Measurements from ENCODE around the gene ZNF195. TPM values are rescaled to one million over a fixed set of nuclear protein-coding genes. Genes with fewer than 3 reads are reported as not detected.
"Not testable (repeated sequence)": the region's sequence is repeated elsewhere in the genome, so short reads cannot be mapped to it uniquely, and the experiment has no call there.

Gene ZNF195
- total RNA-seq, 1 experiment from 2014 or later: 13.4 TPM

GRCh38 chr11:3339340-3339624 is 39.7 kb downstream of the ZNF195 start:
- DNase-seq: no peak
- Histone ChIP-seq H3F3A (ENCODE audit: insufficient read depth, low read depth) (no peaks in the 10 kb centered on the region), H3K4me1 (replicated peaks; ENCODE audit: insufficient read depth) (no peaks in the 10 kb centered on the region), H3K27ac (no peak overlapping the region), H2AFZ (no peak overlapping the region), H3K4me3 (no peak overlapping the region), H3K9me2 (ENCODE audit: insufficient read depth) (no peaks in the 10 kb centered on the region), H4K20me1 (ENCODE audit: insufficient read depth) (no peaks in the 10 kb centered on the region), H3K27me3 (ENCODE audit: insufficient read depth, low read depth) (peaks cover under 1% of the 10 kb centered on the region; the same call in 1 of the 2 replicates), H3K4me2 (no peak overlapping the region), H3K79me2 (ENCODE audit: low read depth) (no peaks in the 10 kb centered on the region), H3K36me3 (ENCODE audit: low read depth) (no peaks in the 10 kb centered on the region), H3K9me3 (ENCODE audit: insufficient read depth, low read depth) (no peaks in the 10 kb centered on the region)
- no peak for TF ChIP-seq CTCF (conservative IDR thresholded peaks at IDR 0.05)
- TF ChIP-seq EZH2 (IDR thresholded peaks at IDR 0.05; ENCODE audit: low read depth): no peak
- intact Hi-C loops (cut with micrococcal nuclease; ENCODE audit: unreplicated experiment): no loop called here
- POLR2A ChIA-PET (ENCODE audit: unreplicated experiment): no interaction called here
- BruUV-seq (replicated peaks): no TSS peak
- CTCF ChIA-PET: no interaction called here

GRCh38 chr11:3338569-3339339 is 40.2 kb downstream of the ZNF195 start:
- no peaks in the 10 kb centered on the region for H3K36me3 ChIP-seq (ENCODE audit: low read depth)
- H3K79me2 ChIP-seq (ENCODE audit: low read depth): no peaks in the 10 kb centered on the region
- H3K9me2 ChIP-seq (ENCODE audit: insufficient read depth): no peaks in the 10 kb centered on the region
- POLR2A ChIA-PET (ENCODE audit: unreplicated experiment): no interaction called here
- DNase-seq: no peak
- no TSS peak for BruUV-seq (replicated peaks)
- no peaks in the 10 kb centered on the region for H3F3A ChIP-seq (ENCODE audit: insufficient read depth, low read depth)
- intact Hi-C loops (cut with micrococcal nuclease; ENCODE audit: unreplicated experiment): no loop called here
- CTCF ChIA-PET: no interaction called here
- H2AFZ ChIP-seq: no peak overlapping the region
- H3K27me3 ChIP-seq (ENCODE audit: insufficient read depth, low read depth): no peaks in the 10 kb centered on the region
- no peak overlapping the region for H3K4me3 ChIP-seq
- TF ChIP-seq EZH2 (IDR thresholded peaks at IDR 0.05; ENCODE audit: low read depth): no peak
- no peak for TF ChIP-seq CTCF (conservative IDR thresholded peaks at IDR 0.05)
- H4K20me1 ChIP-seq (ENCODE audit: insufficient read depth): no peaks in the 10 kb centered on the region
- no peak overlapping the region for H3K4me2 ChIP-seq
- no peak overlapping the region for H3K27ac ChIP-seq
- H3K9me3 ChIP-seq (ENCODE audit: insufficient read depth, low read depth): no peaks in the 10 kb centered on the region
- no peaks in the 10 kb centered on the region for H3K4me1 ChIP-seq (replicated peaks; ENCODE audit: insufficient read depth)

- CTCF ChIA-PET; H3K27me3 ChIP-seq (ENCODE audit: insufficient read depth, low read depth): not testable (repeated sequence)
These were observed 42.5 kb downstream of the ZNF195 start for GRCh38 chr11:3336420-3336819.

GRCh38 chr11:3333157-3333556 is 45.8 kb downstream of the ZNF195 start:
- H3K4me1 ChIP-seq (replicated peaks; ENCODE audit: insufficient read depth); H4K20me1 ChIP-seq (ENCODE audit: insufficient read depth); H3K4me2 ChIP-seq; H3F3A ChIP-seq (ENCODE audit: insufficient read depth, low read depth); H3K27me3 ChIP-seq (ENCODE audit: insufficient read depth, low read depth); H3K9me2 ChIP-seq (ENCODE audit: insufficient read depth); H3K4me3 ChIP-seq; CTCF ChIA-PET; BruUV-seq (replicated peaks); H3K27ac ChIP-seq; DNase-seq; H3K36me3 ChIP-seq (ENCODE audit: low read depth); H3K79me2 ChIP-seq (ENCODE audit: low read depth); POLR2A ChIA-PET (ENCODE audit: unreplicated experiment); H3K9me3 ChIP-seq (ENCODE audit: insufficient read depth, low read depth); H2AFZ ChIP-seq; intact Hi-C loops (cut with micrococcal nuclease; ENCODE audit: unreplicated experiment): not testable (repeated sequence)

More at GRCh38 chr11:3336420-3336819, 42.5 kb downstream of the ZNF195 start:
- H3K9me2 ChIP-seq (ENCODE audit: insufficient read depth); DNase-seq; H3K9me3 ChIP-seq (ENCODE audit: insufficient read depth, low read depth); H3K4me1 ChIP-seq (replicated peaks; ENCODE audit: insufficient read depth); H2AFZ ChIP-seq; H3K4me2 ChIP-seq; BruUV-seq (replicated peaks); intact Hi-C loops (cut with micrococcal nuclease; ENCODE audit: unreplicated experiment); H3K36me3 ChIP-seq (ENCODE audit: low read depth); POLR2A ChIA-PET (ENCODE audit: unreplicated experiment); H4K20me1 ChIP-seq (ENCODE audit: insufficient read depth); H3F3A ChIP-seq (ENCODE audit: insufficient read depth, low read depth); H3K27ac ChIP-seq; H3K79me2 ChIP-seq (ENCODE audit: low read depth); H3K4me3 ChIP-seq: not testable (repeated sequence)

GRCh38 chr11:3331078-3331477 is 47.9 kb downstream of the ZNF195 start:
- H3K9me3 ChIP-seq (ENCODE audit: insufficient read depth, low read depth); H3K27ac ChIP-seq; H3K4me1 ChIP-seq (replicated peaks; ENCODE audit: insufficient read depth); H3K27me3 ChIP-seq (ENCODE audit: insufficient read depth, low read depth); H3K4me3 ChIP-seq; H3K9me2 ChIP-seq (ENCODE audit: insufficient read depth); CTCF ChIA-PET; H3K79me2 ChIP-seq (ENCODE audit: low read depth); H3F3A ChIP-seq (ENCODE audit: insufficient read depth, low read depth); intact Hi-C loops (cut with micrococcal nuclease; ENCODE audit: unreplicated experiment); H2AFZ ChIP-seq; DNase-seq; BruUV-seq (replicated peaks); POLR2A ChIA-PET (ENCODE audit: unreplicated experiment); H3K36me3 ChIP-seq (ENCODE audit: low read depth); H3K4me2 ChIP-seq; H4K20me1 ChIP-seq (ENCODE audit: insufficient read depth): not testable (repeated sequence)

GRCh38 chr11:3330064-3330463 is 48.9 kb downstream of the ZNF195 start:
- POLR2A ChIA-PET (ENCODE audit: unreplicated experiment); H3K79me2 ChIP-seq (ENCODE audit: low read depth); H2AFZ ChIP-seq; H3K27me3 ChIP-seq (ENCODE audit: insufficient read depth, low read depth); H3K4me2 ChIP-seq; H4K20me1 ChIP-seq (ENCODE audit: insufficient read depth); H3K9me3 ChIP-seq (ENCODE audit: insufficient read depth, low read depth); H3K36me3 ChIP-seq (ENCODE audit: low read depth); BruUV-seq (replicated peaks); DNase-seq; H3K9me2 ChIP-seq (ENCODE audit: insufficient read depth); H3F3A ChIP-seq (ENCODE audit: insufficient read depth, low read depth); intact Hi-C loops (cut with micrococcal nuclease; ENCODE audit: unreplicated experiment); H3K4me1 ChIP-seq (replicated peaks; ENCODE audit: insufficient read depth); CTCF ChIA-PET; H3K27ac ChIP-seq; H3K4me3 ChIP-seq: not testable (repeated sequence)

Measured in PC-9 (cell line).